Lower leg skin (tissue), 4 donors: Measurements from ENCODE around the gene IL21. TPM values are rescaled to one million over a fixed set of nuclear protein-coding genes. Genes with fewer than 3 reads are reported as not detected.

Experiments used
- DNase-seq, 2 donors: peaks; one replicate each; pipeline ENCODE4 v3.0.0-alpha.2; 2019; ENCODE audit warnings: low spot score in 2 of 2
- H3K4me3 ChIP-seq: fragments of 200-600 bp; sonication (generic); 2 replicates; pipeline ENCODE4 v1.5.1; 2017; ENCODE audit warnings: mild to moderate bottlenecking, low read depth; ENCODE audit not compliant: poor library complexity, severe bottlenecking
- POLR2A ChIP-seq, 2 donors: fragments of 450-650 bp; IDR thresholded peaks; one replicate each; pipeline ENCODE4 v1.6.1; 2016 to 2017; ENCODE audit warnings: antibody characterized with exemption in 2 of 2, mild to moderate bottlenecking in 1 of 2, moderate library complexity in 1 of 2
- WGBS, 2 donors: methylation state at CpG; one replicate each; pipeline ENCODE4 v1.1.5; 2018; 5-methylcytosine and 5-hydroxymethylcytosine counted together
- intact Hi-C: fragments of 100-400 bp; cut with DNase I; formaldehyde crosslinking; loops from one replicate; pipeline ENCODE4 v1.15.0; 2023; ENCODE audit warnings: low total_unique reads
- total RNA-seq, 4 donors: library from RNA; depleted of rRNA; stranded (reverse); fragments of >200 nt; gene quantifications; one replicate each; pipeline ENCODE4 v1.1.0, GENCODE V29; 2016
- TF ChIP-seq, protein P1 (sequence below), 3 donors: fragments of 450-650 bp; IDR thresholded peaks; one replicate each; pipeline ENCODE4 v1.5.1; 2016; ENCODE audit warnings: antibody characterized with exemption in 3 of 3, mild to moderate bottlenecking in 3 of 3, moderate library complexity in 2 of 3

The IL21 gene
- total RNA-seq, 4 donors from 2014 or later, result not detected

DNA sequence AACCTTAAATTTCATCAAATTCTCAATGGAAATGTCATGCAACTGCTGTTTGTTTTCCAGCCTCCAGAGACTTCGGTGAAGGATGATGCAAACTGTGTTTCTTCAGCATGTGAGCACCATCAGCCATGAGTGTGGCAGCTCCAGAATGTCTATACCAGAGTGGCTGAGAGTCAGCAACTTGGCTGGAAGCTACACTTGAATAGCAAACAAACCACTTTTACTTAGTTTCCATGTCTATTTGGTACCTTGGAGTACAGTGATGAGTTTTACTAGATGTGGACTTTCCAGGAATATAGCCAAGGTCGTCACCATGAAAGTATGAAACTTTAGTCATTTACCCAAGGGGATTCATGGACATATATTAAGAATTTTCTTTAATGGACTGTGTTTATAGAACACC lies 4.3 kb upstream of the IL21 start:
- no peak for DNase-seq
- intact Hi-C loops, result no loop called here
- 78 to 80% methylated on average over 2 of the region's 2 CpGs for WGBS, 2 donors
- no peak overlapping the region for H3K4me3 ChIP-seq
- TF ChIP-seq, protein P1, sequence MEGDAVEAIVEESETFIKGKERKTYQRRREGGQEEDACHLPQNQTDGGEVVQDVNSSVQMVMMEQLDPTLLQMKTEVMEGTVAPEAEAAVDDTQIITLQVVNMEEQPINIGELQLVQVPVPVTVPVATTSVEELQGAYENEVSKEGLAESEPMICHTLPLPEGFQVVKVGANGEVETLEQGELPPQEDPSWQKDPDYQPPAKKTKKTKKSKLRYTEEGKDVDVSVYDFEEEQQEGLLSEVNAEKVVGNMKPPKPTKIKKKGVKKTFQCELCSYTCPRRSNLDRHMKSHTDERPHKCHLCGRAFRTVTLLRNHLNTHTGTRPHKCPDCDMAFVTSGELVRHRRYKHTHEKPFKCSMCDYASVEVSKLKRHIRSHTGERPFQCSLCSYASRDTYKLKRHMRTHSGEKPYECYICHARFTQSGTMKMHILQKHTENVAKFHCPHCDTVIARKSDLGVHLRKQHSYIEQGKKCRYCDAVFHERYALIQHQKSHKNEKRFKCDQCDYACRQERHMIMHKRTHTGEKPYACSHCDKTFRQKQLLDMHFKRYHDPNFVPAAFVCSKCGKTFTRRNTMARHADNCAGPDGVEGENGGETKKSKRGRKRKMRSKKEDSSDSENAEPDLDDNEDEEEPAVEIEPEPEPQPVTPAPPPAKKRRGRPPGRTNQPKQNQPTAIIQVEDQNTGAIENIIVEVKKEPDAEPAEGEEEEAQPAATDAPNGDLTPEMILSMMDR (IDR thresholded peaks at IDR 0.05), result no peak
- no peak for TF ChIP-seq POLR2A (IDR thresholded peaks at IDR 0.05)

GRCh38 chr4:122624205-122624604 lies 3.3 kb upstream of the IL21 start:
- WGBS, 2 donors, result 33 to 76% methylated on average over 2 of the region's 2 CpGs
- no peak overlapping the region for H3K4me3 ChIP-seq
- intact Hi-C loops, result no loop called here
- TF ChIP-seq, protein P1 (IDR thresholded peaks at IDR 0.05), result no peak
- no peak for TF ChIP-seq POLR2A (IDR thresholded peaks at IDR 0.05)
- DNase-seq, result no peak

DNA sequence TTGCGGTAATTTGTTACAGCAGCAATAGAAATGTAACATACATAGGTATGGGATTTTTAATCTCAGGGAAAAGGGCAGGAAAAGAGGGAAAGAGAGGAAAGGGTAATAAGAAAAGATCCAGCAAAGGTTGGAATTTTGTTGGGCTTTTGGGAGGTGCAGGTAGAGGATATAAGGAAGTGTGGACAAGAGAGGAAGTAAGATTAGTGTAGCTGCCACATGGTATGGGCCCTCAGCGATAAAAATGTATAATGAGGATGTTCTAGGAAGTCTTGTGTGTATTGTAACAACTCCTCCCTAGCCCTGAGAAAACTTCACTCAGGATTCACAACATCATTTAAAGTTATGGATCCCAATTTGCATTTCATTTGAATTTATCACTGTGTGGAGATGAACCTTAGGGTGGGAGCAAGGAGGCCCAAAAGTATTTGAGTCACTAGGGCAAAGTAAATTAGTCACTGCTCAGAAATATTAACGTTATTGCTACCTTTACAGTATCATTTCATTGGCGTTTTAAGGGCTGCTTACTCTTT lies 2.8 kb upstream of the IL21 start:
- no peak for DNase-seq
- H3K4me3 ChIP-seq, result no peak overlapping the region
- 86 to 89% methylated on average over 4 of the region's 4 CpGs for WGBS, 2 donors
- TF ChIP-seq, protein P1 (IDR thresholded peaks at IDR 0.05), result no peak
- no peak for TF ChIP-seq POLR2A (IDR thresholded peaks at IDR 0.05)
- intact Hi-C loops, result no loop called here

- no peak overlapping the region for H3K4me3 ChIP-seq
- 78 to 81% methylated on average over 3 of the region's 3 CpGs for WGBS, 2 donors
- no peak for TF ChIP-seq POLR2A (IDR thresholded peaks at IDR 0.05)
- TF ChIP-seq, protein P1 (IDR thresholded peaks at IDR 0.05), result no peak
- intact Hi-C loops, result no loop called here
- DNase-seq, result no peak
Observed at GRCh38 chr4:122622400-122622799, 1.5 kb upstream of the IL21 start.

DNA sequence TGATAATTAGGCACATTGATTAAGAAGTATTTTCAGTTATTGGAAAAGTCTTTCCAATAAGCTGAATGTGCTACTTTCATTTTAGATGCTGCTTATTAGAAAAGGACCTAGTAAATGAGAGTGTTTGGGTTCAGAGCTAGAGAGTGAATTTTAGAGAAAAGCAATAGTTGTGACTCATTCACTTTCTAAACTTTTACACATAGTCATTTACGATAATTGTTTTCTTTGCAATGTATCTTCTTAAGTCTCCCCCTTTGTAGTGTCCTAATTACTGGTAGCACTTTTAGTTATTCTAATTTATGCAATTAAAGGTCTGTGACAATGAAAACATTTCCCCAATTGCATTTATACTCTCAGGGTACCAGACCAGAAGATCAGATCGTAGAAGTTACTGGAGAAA lies 1.3 kb downstream of the IL21 start:
- no peak for TF ChIP-seq POLR2A (IDR thresholded peaks at IDR 0.05)
- TF ChIP-seq, protein P1 (IDR thresholded peaks at IDR 0.05), result no peak
- DNase-seq, result no peak
- no peak overlapping the region for H3K4me3 ChIP-seq
- intact Hi-C loops, result no loop called here
- 89 to 91% methylated on average over 2 of the region's 2 CpGs for WGBS, 2 donors
